ENCODE results near the gene SLC32A1. TPM values are rescaled to one million over a fixed set of nuclear protein-coding genes. Genes with fewer than 3 reads are reported as not detected.

Gene SLC32A1
- total and polyA plus RNA-seq, 2 of the 13 experiments (the other 11 are each of a cell fraction or from before 2014, with no cell fraction given), result not detected

DNA sequence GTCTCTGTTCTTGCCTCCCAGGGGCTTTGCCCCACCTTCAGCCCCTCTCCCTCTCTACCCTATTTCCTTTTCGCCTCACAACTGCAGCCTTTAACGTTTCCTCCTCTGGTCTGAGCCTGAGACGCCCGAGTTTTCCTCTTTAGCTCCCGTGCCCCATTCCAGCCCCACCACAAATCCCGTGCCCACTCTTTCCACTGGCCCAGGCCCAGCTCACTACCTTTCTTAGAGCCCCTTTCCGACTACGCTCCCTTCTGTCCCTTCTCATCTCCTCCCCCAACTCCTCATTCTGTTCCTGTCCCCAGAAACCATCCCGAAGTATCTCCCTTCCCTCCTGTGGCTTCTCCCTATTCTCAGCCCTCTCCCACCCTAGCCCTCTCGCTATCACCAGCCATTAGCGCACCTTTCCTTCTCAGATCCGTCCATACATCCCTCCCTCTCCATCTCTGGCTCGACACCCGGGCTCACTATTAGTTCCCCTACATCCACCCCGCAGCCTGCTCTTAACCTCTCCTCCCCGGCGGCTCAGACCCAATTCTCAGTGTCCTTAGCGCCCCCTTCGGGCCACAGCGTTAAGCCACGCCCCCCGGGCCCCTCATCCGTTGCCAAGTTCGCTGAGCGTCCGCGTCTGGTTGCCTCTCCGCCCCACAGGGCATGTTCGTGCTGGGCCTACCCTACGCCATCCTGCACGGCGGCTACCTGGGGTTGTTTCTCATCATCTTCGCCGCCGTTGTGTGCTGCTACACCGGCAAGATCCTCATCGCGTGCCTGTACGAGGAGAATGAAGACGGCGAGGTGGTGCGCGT is 2.7 kb downstream of the SLC32A1 start (continued):
- TF ChIP-seq TMF1 (CRISPR knock-in tag; IDR thresholded peaks at IDR 0.05; ENCODE audit: low read depth) (no peak), ZNF546 (CRISPR knock-in tag; conservative IDR thresholded peaks at IDR 0.05) (no peak), RAD51 (IDR thresholded peaks at IDR 0.05; ENCODE audit: borderline replicate concordance) (no peak), ETV6 (CRISPR knock-in tag; conservative IDR thresholded peaks at IDR 0.05) (no peak), ZNF7 (CRISPR knock-in tag; IDR thresholded peaks at IDR 0.05) (no peak), HNF4G (IDR thresholded peaks at IDR 0.05; ENCODE audit: borderline replicate concordance, low read depth, low read length) (no peak), HNF4G (CRISPR knock-in tag; IDR thresholded peaks at IDR 0.05; ENCODE audit: borderline replicate concordance, low read depth) (no peak)
- TF ChIP-seq, protein P1, sequence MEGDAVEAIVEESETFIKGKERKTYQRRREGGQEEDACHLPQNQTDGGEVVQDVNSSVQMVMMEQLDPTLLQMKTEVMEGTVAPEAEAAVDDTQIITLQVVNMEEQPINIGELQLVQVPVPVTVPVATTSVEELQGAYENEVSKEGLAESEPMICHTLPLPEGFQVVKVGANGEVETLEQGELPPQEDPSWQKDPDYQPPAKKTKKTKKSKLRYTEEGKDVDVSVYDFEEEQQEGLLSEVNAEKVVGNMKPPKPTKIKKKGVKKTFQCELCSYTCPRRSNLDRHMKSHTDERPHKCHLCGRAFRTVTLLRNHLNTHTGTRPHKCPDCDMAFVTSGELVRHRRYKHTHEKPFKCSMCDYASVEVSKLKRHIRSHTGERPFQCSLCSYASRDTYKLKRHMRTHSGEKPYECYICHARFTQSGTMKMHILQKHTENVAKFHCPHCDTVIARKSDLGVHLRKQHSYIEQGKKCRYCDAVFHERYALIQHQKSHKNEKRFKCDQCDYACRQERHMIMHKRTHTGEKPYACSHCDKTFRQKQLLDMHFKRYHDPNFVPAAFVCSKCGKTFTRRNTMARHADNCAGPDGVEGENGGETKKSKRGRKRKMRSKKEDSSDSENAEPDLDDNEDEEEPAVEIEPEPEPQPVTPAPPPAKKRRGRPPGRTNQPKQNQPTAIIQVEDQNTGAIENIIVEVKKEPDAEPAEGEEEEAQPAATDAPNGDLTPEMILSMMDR (CRISPR knock-in tag; IDR thresholded peaks at IDR 0.05), result peak; percentile 82

DNA sequence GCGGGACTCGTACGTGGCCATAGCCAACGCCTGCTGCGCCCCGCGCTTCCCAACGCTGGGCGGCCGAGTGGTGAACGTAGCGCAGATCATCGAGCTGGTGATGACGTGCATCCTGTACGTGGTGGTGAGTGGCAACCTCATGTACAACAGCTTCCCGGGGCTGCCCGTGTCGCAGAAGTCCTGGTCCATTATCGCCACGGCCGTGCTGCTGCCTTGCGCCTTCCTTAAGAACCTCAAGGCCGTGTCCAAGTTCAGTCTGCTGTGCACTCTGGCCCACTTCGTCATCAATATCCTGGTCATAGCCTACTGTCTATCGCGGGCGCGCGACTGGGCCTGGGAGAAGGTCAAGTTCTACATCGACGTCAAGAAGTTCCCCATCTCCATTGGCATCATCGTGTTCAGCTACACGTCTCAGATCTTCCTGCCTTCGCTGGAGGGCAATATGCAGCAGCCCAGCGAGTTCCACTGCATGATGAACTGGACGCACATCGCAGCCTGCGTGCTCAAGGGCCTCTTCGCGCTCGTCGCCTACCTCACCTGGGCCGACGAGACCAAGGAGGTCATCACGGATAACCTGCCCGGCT is 3.4 kb downstream of the SLC32A1 start:
- no peaks in the 10 kb centered on the region for H3K36me3 ChIP-seq (replicated peaks in 1 of 2; ENCODE audit: control insufficient read depth in 1 of 2, insufficient read depth in 2 of 2, low read length in 2 of 2)
- ATAC-seq, result no peak
- H3K9ac ChIP-seq (ENCODE audit: insufficient read depth, low read depth, low read length), result no peak overlapping the region
- no peaks in the 10 kb centered on the region for H3K9me3 ChIP-seq (ENCODE audit: low read length)
- no peak for DNase-seq (ENCODE audit: low spot score)
- ChIA-PET CTCF (ENCODE audit: low intra/inter-chr PET ratio, low total read pairs) (interaction anchor here (1.5 to 3.4 kb wide), 3 partner anchors 24 to 81 kb away, joined by 9 to 24 read pairs (median 21); no protein-coding TSS in a partner anchor), POLR2A (no interaction called here)
- in situ Hi-C loops (cut with HindIII; ENCODE audit: extremely low pct_ligation_motif_present, low pct_unique_long_range_greater_than_20kb), result loop anchor here (25.0 kb wide), 1 partner anchor 290 kb away; the partner anchor contains the start of gene SNHG17
- peaks cover 8% of the 10 kb centered on the region; the same call in 1 of the 2 replicates for H4K20me1 ChIP-seq (ENCODE audit: insufficient read depth, low read length)
- H3K27ac ChIP-seq (ENCODE audit: extremely low read length, insufficient read depth, low read length), result no peak overlapping the region
- H3K4me1 ChIP-seq (ENCODE audit: insufficient read depth, low read length), result peaks cover 15% of the 10 kb centered on the region
- no peak overlapping the region for H3K4me3 ChIP-seq (replicated peaks in 1 of 3; ENCODE audit: insufficient read depth in 1 of 3, low read depth in 2 of 3, low read length in 3 of 3)
- WGBS (ENCODE audit: low lambda C conversion rate), result 55% methylated on average over 46 of the region's 46 CpGs
- no peak overlapping the region for H3K4me2 ChIP-seq (ENCODE audit: low read depth, low read length)
- no peak overlapping the region for H2AFZ ChIP-seq (ENCODE audit: low read length)
- peaks cover 45 to 90% of the 10 kb centered on the region in 2 experiments for H3K27me3 ChIP-seq (ENCODE audit: control insufficient read depth in 1 of 2, insufficient read depth in 2 of 2, low read length in 2 of 2)
- no TSS peak for BruUV-seq (replicated peaks)
- FAIRE-seq, result no peak
- no peaks in the 10 kb centered on the region for H3K79me2 ChIP-seq (ENCODE audit: insufficient read depth, low read length)
- intact Hi-C loops (cut with micrococcal nuclease; ENCODE audit: unreplicated experiment), result loop anchor here (5.0 kb wide), 1 partner anchor 165 kb away; no protein-coding TSS in a partner anchor
- TF ChIP-seq, protein P2, sequence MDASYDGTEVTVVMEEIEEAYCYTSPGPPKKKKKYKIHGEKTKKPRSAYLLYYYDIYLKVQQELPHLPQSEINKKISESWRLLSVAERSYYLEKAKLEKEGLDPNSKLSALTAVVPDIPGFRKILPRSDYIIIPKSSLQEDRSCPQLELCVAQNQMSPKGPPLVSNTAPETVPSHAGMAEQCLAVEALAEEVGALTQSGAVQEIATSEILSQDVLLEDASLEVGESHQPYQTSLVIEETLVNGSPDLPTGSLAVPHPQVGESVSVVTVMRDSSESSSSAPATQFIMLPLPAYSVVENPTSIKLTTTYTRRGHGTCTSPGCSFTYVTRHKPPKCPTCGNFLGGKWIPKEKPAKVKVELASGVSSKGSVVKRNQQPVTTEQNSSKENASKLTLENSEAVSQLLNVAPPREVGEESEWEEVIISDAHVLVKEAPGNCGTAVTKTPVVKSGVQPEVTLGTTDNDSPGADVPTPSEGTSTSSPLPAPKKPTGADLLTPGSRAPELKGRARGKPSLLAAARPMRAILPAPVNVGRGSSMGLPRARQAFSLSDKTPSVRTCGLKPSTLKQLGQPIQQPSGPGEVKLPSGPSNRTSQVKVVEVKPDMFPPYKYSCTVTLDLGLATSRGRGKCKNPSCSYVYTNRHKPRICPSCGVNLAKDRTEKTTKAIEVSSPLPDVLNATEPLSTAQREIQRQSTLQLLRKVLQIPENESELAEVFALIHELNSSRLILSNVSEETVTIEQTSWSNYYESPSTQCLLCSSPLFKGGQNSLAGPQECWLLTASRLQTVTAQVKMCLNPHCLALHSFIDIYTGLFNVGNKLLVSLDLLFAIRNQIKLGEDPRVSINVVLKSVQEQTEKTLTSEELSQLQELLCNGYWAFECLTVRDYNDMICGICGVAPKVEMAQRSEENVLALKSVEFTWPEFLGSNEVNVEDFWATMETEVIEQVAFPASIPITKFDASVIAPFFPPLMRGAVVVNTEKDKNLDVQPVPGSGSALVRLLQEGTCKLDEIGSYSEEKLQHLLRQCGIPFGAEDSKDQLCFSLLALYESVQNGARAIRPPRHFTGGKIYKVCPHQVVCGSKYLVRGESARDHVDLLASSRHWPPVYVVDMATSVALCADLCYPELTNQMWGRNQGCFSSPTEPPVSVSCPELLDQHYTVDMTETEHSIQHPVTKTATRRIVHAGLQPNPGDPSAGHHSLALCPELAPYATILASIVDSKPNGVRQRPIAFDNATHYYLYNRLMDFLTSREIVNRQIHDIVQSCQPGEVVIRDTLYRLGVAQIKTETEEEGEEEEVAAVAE (CRISPR knock-in tag; IDR thresholded peaks at IDR 0.05; ENCODE audit: borderline replicate concordance), result no peak
- TF ChIP-seq ZBTB38 (CRISPR knock-in tag; IDR thresholded peaks at IDR 0.05), result peak; percentile 60; the same call in 1 of the 2 replicates
- no peak for TF ChIP-seq CHD4 (IDR thresholded peaks at IDR 0.05; ENCODE audit: borderline replicate concordance, low read length)
- TF ChIP-seq DNMT1 (CRISPR knock-in tag; IDR thresholded peaks at IDR 0.05), result peak; percentile 83; the same call in 1 of the 2 replicates
- peak; percentile 57 for TF ChIP-seq CREB1 (IDR thresholded peaks at IDR 0.05)
- TF ChIP-seq CREB1 (CRISPR knock-in tag; IDR thresholded peaks at IDR 0.05), result no peak
